ENCODE measurements around the gene EML6. TPM values are rescaled to one million over a fixed set of nuclear protein-coding genes. Genes with fewer than 3 reads are reported as not detected.

The EML6 gene
- polyA plus RNA-seq, 1 of the 3 experiments (the other 2 are of a cell fraction) = 1.1 TPM

- no peak for DNase-seq
- Histone ChIP-seq H2AFZ (ENCODE audit: low read depth) (no peak overlapping the region), H3K27me3 (ENCODE audit: insufficient read depth) (no peaks in the 10 kb centered on the region), H3F3A (replicated peaks; ENCODE audit: insufficient read depth) (no peaks in the 10 kb centered on the region), H3K9me2 (no peaks in the 10 kb centered on the region), H3K36me3 (replicated peaks in 1 of 2; ENCODE audit: control insufficient read depth in 1 of 2, insufficient read depth in 2 of 2, low read length in 1 of 2) (no peaks in the 10 kb centered on the region), H3K79me2 (ENCODE audit: insufficient read depth) (no peaks in the 10 kb centered on the region), H3K9me3 (peaks cover 2% of the 10 kb centered on the region; the same call in 1 of the 2 replicates), H4K20me1 (ENCODE audit: insufficient read depth) (no peaks in the 10 kb centered on the region), H3K4me2 (no peak overlapping the region), H3K9ac (no peak overlapping the region), H3K4me3 (ENCODE audit: low read depth in 2 of 2, low read length in 1 of 2) (no peak overlapping the region), H3K4me1 (ENCODE audit: control insufficient read depth in 1 of 2, insufficient read depth in 2 of 2, low read depth in 1 of 2, low read length in 1 of 2) (no peaks in the 10 kb centered on the region), H3K27ac (ENCODE audit: low read depth in 2 of 2, low read length in 1 of 2) (no peak overlapping the region)
- ChIA-PET CTCF (interaction anchor here (0.7 to 2.3 kb wide), 9 partner anchors 11 to 586 kb away, joined by 3 to 12 read pairs (median 4); no protein-coding TSS in a partner anchor), POLR2A (no interaction called here)
- TF ChIP-seq EP300 (IDR thresholded peaks at IDR 0.05; ENCODE audit: borderline replicate concordance in 1 of 2, low read depth in 1 of 2, low read length in 1 of 2) (no peak), GATA2 (CRISPR knock-in tag; IDR thresholded peaks at IDR 0.05) (no peak), USF1 (IDR thresholded peaks at IDR 0.05; ENCODE audit: borderline replicate concordance, low read depth) (no peak), CHD2 (IDR thresholded peaks at IDR 0.05; ENCODE audit: low read length, partially characterized antibody) (no peak), POLR2AphosphoS5 (IDR thresholded peaks at IDR 0.05; ENCODE audit: low read depth, low read length) (no peak), REST (IDR thresholded peaks at IDR 0.05; ENCODE audit: low read depth, low read length) (no peak)
Observed at GRCh38 chr2:54692556-54692955, 30.9 kb upstream of the EML6 start.

- peaks cover 5% of the 10 kb centered on the region; the same call in 1 of the 2 replicates for H3K9me3 ChIP-seq
- WGBS (ENCODE audit: low lambda C conversion rate) = 81% methylated on average over 4 of the region's 4 CpGs
Observed at GRCh38 chr2:54695378-54695777, 28.1 kb upstream of the EML6 start.

More at GRCh38 chr2:54695378-54695777, 28.1 kb upstream of the EML6 start:
- POLR2A ChIA-PET = no interaction called here
- Histone ChIP-seq H3K4me3 (ENCODE audit: low read depth in 2 of 2, low read length in 1 of 2) (no peak overlapping the region), H3K9ac (no peak overlapping the region), H3K9me2 (no peaks in the 10 kb centered on the region), H3K36me3 (replicated peaks in 1 of 2; ENCODE audit: control insufficient read depth in 1 of 2, insufficient read depth in 2 of 2, low read length in 1 of 2) (no peaks in the 10 kb centered on the region), H2AFZ (ENCODE audit: low read depth) (no peak overlapping the region), H4K20me1 (ENCODE audit: insufficient read depth) (no peaks in the 10 kb centered on the region), H3K79me2 (ENCODE audit: insufficient read depth) (no peaks in the 10 kb centered on the region), H3F3A (replicated peaks; ENCODE audit: insufficient read depth) (no peaks in the 10 kb centered on the region), H3K27ac (ENCODE audit: low read depth in 2 of 2, low read length in 1 of 2) (no peak overlapping the region), H3K4me2 (no peak overlapping the region), H3K4me1 (ENCODE audit: control insufficient read depth in 1 of 2, insufficient read depth in 2 of 2, low read depth in 1 of 2, low read length in 1 of 2) (no peaks in the 10 kb centered on the region), H3K27me3 (ENCODE audit: insufficient read depth) (no peaks in the 10 kb centered on the region)
- CTCF ChIA-PET = interaction anchor here (1.3 to 1.7 kb wide), 3 partner anchors 9 to 143 kb away, joined by 4 to 15 read pairs (median 4); no protein-coding TSS in a partner anchor
- DNase-seq = no peak
- TF ChIP-seq NFIC (IDR thresholded peaks at IDR 0.05; ENCODE audit: borderline replicate concordance) (no peak), CTCF (IDR thresholded peaks at IDR 0.05) (no peak), POLR2AphosphoS5 (IDR thresholded peaks at IDR 0.05; ENCODE audit: low read depth, low read length) (no peak), RCOR1 (IDR thresholded peaks at IDR 0.05; ENCODE audit: low read length) (no peak), ELF1 (IDR thresholded peaks at IDR 0.05) (no peak), NRF1 (IDR thresholded peaks at IDR 0.05; ENCODE audit: low read depth, low read length) (no peak), RFX5 (IDR thresholded peaks at IDR 0.05; ENCODE audit: low read length) (no peak), SIN3A (IDR thresholded peaks at IDR 0.05; ENCODE audit: borderline replicate concordance, low read depth, low read length) (no peak), SMC3 (IDR thresholded peaks at IDR 0.05; ENCODE audit: low read depth, low read length) (no peak), FOXJ3 (CRISPR knock-in tag; IDR thresholded peaks at IDR 0.05) (no peak), ZBTB33 (IDR thresholded peaks at IDR 0.05; ENCODE audit: borderline replicate concordance, low read depth) (no peak)

All from SK-N-SH (cell line).